ENCODE data around the gene AFAP1.

DNA sequence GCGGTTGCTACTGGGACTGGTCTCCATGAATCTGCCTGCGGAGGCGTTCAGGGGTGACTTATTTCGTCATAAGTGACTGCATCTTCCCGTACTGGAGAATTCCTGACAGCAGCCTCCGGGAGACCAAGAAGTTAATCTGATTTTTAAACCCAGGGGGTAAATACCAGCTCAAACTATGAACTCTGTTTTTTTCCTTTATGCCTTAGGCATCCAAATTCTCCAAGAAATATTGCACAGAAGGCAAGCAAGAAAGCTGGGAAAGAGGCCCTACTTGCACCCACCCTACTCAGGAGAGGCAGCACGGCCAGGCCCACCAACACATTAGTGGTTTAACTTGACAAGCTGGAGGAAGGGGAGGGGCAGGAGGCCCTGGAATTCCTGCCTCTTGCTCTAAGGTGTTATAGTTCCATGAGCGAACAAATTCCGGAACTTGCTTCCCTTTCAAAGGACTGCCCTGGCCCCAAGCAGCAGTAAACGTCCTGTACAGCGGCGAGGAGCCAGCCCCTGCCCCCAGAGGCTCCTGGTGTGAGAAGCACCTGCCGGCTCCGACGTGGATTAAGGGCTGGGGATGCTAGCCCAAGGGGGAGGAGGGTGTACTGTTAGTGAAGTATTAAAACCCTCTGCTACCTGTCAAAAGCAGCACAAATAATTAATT lies 177.2 kb downstream of the AFAP1 start:
- TF ChIP-seq, protein P1, sequence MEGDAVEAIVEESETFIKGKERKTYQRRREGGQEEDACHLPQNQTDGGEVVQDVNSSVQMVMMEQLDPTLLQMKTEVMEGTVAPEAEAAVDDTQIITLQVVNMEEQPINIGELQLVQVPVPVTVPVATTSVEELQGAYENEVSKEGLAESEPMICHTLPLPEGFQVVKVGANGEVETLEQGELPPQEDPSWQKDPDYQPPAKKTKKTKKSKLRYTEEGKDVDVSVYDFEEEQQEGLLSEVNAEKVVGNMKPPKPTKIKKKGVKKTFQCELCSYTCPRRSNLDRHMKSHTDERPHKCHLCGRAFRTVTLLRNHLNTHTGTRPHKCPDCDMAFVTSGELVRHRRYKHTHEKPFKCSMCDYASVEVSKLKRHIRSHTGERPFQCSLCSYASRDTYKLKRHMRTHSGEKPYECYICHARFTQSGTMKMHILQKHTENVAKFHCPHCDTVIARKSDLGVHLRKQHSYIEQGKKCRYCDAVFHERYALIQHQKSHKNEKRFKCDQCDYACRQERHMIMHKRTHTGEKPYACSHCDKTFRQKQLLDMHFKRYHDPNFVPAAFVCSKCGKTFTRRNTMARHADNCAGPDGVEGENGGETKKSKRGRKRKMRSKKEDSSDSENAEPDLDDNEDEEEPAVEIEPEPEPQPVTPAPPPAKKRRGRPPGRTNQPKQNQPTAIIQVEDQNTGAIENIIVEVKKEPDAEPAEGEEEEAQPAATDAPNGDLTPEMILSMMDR (optimal IDR thresholded peaks at IDR 0.05 in 1 of 3, IDR thresholded peaks at IDR 0.05 in 1 of 3, conservative IDR thresholded peaks at IDR 0.05 in 1 of 3; ENCODE audit: extremely low read depth in 1 of 3, insufficient read depth in 2 of 3, low read length in 3 of 3), result no peak
- no peak for TF ChIP-seq EZH2 (IDR thresholded peaks at IDR 0.05; ENCODE audit: low read length)
